Tibial nerve (tissue), 4 donors: ENCODE results near the gene NRL. TPM values are rescaled to one million over a fixed set of nuclear protein-coding genes. Genes with fewer than 3 reads are reported as not detected.

ENCODE experiments used
- DNase-seq, 2 donors: peaks; one replicate each; pipeline ENCODE4 v3.0.0-alpha.2; 2019; ENCODE audit warnings: low spot score in 2 of 2
- H3K27ac ChIP-seq, 4 donors: fragments of 200-600 bp; sonication (generic) in 3 of 4; one replicate each; pipeline ENCODE4 v1.5.1; 2017 to 2019; ENCODE audit warnings: mild to moderate bottlenecking in 1 of 4
- H3K27me3 ChIP-seq, 2 donors: fragments of 200-600 bp; sonication (generic) in 1 of 2; one replicate each; pipeline versions ENCODE4 v1.5.1 to v1.6.0; 2017 to 2019
- H3K36me3 ChIP-seq, 3 donors: fragments of 200-600 bp; sonication (generic); one replicate each; pipeline ENCODE4 v1.5.1; 2018 to 2019
- H3K4me1 ChIP-seq, 4 donors: fragments of 200-600 bp; sonication (generic) in 3 of 4; one replicate each; pipeline ENCODE4 v1.5.1; 2017 to 2019
- H3K4me3 ChIP-seq, 4 donors: fragments of 200-600 bp; sonication (generic) in 3 of 4; one replicate each; pipeline ENCODE4 v1.5.1; 2017 to 2019; ENCODE audit warnings: mild to moderate bottlenecking in 1 of 4, moderate library complexity in 1 of 4
- H3K9me3 ChIP-seq, 4 donors: fragments of 200-600 bp; sonication (generic) in 3 of 4; one replicate each; pipeline ENCODE4 v1.5.1; 2017 to 2019
- CTCF ChIP-seq, 5 experiments: fragments of 200-600 bp in 3 of 5; fragments of 450-650 bp in 2 of 5; sonication (generic) in 3 of 5; IDR thresholded peaks; one replicate each; pipeline ENCODE4 v1.5.1; 2016 to 2019; ENCODE audit warnings: antibody characterized with exemption in 5 of 5, mild to moderate bottlenecking in 3 of 5, moderate library complexity in 2 of 5
- EP300 ChIP-seq, 2 donors: sonication (generic); formaldehyde crosslinking; IDR thresholded peaks; one replicate each; pipeline ENCODE4 v1.6.1; 2017; ENCODE audit warnings: antibody characterized with exemption in 2 of 2, mild to moderate bottlenecking in 1 of 2
- POLR2A ChIP-seq, 2 donors: fragments of 450-650 bp; IDR thresholded peaks; one replicate each; pipeline ENCODE4 v1.6.1; 2017; ENCODE audit warnings: antibody characterized with exemption in 2 of 2, mild to moderate bottlenecking in 2 of 2, moderate library complexity in 2 of 2
- WGBS, 2 donors: methylation state at CpG; one replicate each; pipeline ENCODE4 v1.1.5; 2018; 5-methylcytosine and 5-hydroxymethylcytosine counted together
- total RNA-seq, 4 donors: library from RNA; depleted of rRNA; stranded (reverse); fragments of >200 nt; gene quantifications; one replicate each; pipeline ENCODE4 v1.1.0, GENCODE V29; 2016

Gene NRL
- total RNA-seq, 4 donors from 2014 or later = 4.8 to 7.0 (median 5.9) TPM

GRCh38 chr14:24071836-24072430, 42.8 kb downstream of the NRL start:
- whole genome bisulfite sequencing, 2 donors = 68 to 75% methylated on average over 12 of the region's 12 CpGs
- Histone ChIP-seq H3K4me3 (no peak overlapping the region), H3K9me3 (no peaks in the 10 kb centered on the region), H3K27me3 (peaks cover 0 to 36% of the 10 kb centered on the region in 2 donors), H3K4me1 (no peaks in the 10 kb centered on the region), H3K36me3 (no peaks in the 10 kb centered on the region), H3K27ac (no peak overlapping the region)
- TF ChIP-seq POLR2A (IDR thresholded peaks at IDR 0.05) = no peak
- no peak for TF ChIP-seq CTCF (IDR thresholded peaks at IDR 0.05)
- no peak for TF ChIP-seq EP300 (IDR thresholded peaks at IDR 0.05)
- DNase-seq = no peak

GRCh38 chr14:24071144-24071697, 43.5 kb downstream of the NRL start, which contains the start of gene CPNE6:
Gene CPNE6 (plus strand): TSS chr14:24071562. CDS start chr14:24072937, 1,375 bp downstream.
- H3K4me1 ChIP-seq = no peaks in the 10 kb centered on the region
- H3K9me3 ChIP-seq = no peaks in the 10 kb centered on the region
- H3K27me3 ChIP-seq = peaks cover 0 to 36% of the 10 kb centered on the region in 2 donors
- TF ChIP-seq POLR2A (IDR thresholded peaks at IDR 0.05) (no peak), EP300 (IDR thresholded peaks at IDR 0.05) (no peak), CTCF (IDR thresholded peaks at IDR 0.05) (no peak)
- no peaks in the 10 kb centered on the region for H3K36me3 ChIP-seq
- DNase-seq = no peak
- WGBS, 2 donors = 46 to 51% methylated on average over 13 to 18 of the region's 19 CpGs
- no peak within 1 kb of the TSS for H3K4me3 ChIP-seq
- H3K27ac ChIP-seq = no peak within 1 kb of the TSS

GRCh38 chr14:24070285-24071143, 44.2 kb downstream of the NRL start:
- H3K36me3 ChIP-seq = no peaks in the 10 kb centered on the region
- no peak overlapping the region for H3K27ac ChIP-seq
- peaks cover 0 to 36% of the 10 kb centered on the region in 2 donors for H3K27me3 ChIP-seq
- H3K9me3 ChIP-seq = no peaks in the 10 kb centered on the region
- H3K4me3 ChIP-seq = no peak overlapping the region
- H3K4me1 ChIP-seq = no peaks in the 10 kb centered on the region
- TF ChIP-seq EP300 (IDR thresholded peaks at IDR 0.05) (no peak), CTCF (IDR thresholded peaks at IDR 0.05) (no peak), POLR2A (IDR thresholded peaks at IDR 0.05) (no peak)
- no peak for DNase-seq
- WGBS, 2 donors = 77 to 79% methylated on average over 10 of the region's 10 CpGs

- Histone ChIP-seq H3K27me3 (peaks cover 0 to 32% of the 10 kb centered on the region in 2 donors), H3K9me3 (no peaks in the 10 kb centered on the region), H3K4me1 (no peaks in the 10 kb centered on the region), H3K4me3 (no peak overlapping the region), H3K36me3 (no peaks in the 10 kb centered on the region), H3K27ac (no peak overlapping the region)
- no peak for TF ChIP-seq CTCF (IDR thresholded peaks at IDR 0.05)
- no peak for TF ChIP-seq POLR2A (IDR thresholded peaks at IDR 0.05)
- no peak for TF ChIP-seq EP300 (IDR thresholded peaks at IDR 0.05)
- 79 to 83% methylated on average over 6 of the region's 6 CpGs for WGBS, 2 donors
- no peak for DNase-seq
These were observed 45.4 kb downstream of the NRL start for GRCh38 chr14:24069411-24069735.
